Ishikawa (cell line): ENCODE measurements around the gene FMN2.

Experiments used
- CEBPB ChIP-seq: IDR thresholded peaks from 2 replicates; pipeline ENCODE4 v1.6.1; 2012
- CREB1 ChIP-seq: IDR thresholded peaks from 2 replicates; pipeline ENCODE4 v1.6.1; 2012; ENCODE audit warnings: low read depth
- EGR1 ChIP-seq: IDR thresholded peaks from 2 replicates; pipeline ENCODE4 v1.6.1; 2012
- EP300 ChIP-seq: IDR thresholded peaks from 2 replicates; pipeline ENCODE4 v1.6.1; 2012; ENCODE audit warnings: borderline replicate concordance
- FOXM1 ChIP-seq: IDR thresholded peaks from 2 replicates; pipeline ENCODE4 v1.6.1; 2012; ENCODE audit warnings: low read depth, borderline replicate concordance
- MAX ChIP-seq: IDR thresholded peaks from 2 replicates; pipeline ENCODE4 v1.6.1; 2012
- NFIC ChIP-seq: IDR thresholded peaks from 2 replicates; pipeline ENCODE4 v1.6.1; 2012
- RAD21 ChIP-seq: IDR thresholded peaks from 2 replicates; pipeline ENCODE4 v1.6.1; 2012; ENCODE audit warnings: low read depth
- REST ChIP-seq: IDR thresholded peaks from 2 replicates; pipeline ENCODE4 v1.6.1; 2012; ENCODE audit warnings: low read depth, mild to moderate bottlenecking
- TAF1 ChIP-seq: IDR thresholded peaks from 2 replicates; pipeline ENCODE4 v1.6.1; 2012; ENCODE audit warnings: low read depth, mild to moderate bottlenecking
- TEAD4 ChIP-seq: IDR thresholded peaks from 2 replicates; pipeline ENCODE4 v1.6.1; 2012
- YY1 ChIP-seq: IDR thresholded peaks from 2 replicates; pipeline ENCODE4 v1.6.1; 2012; ENCODE audit warnings: low read depth
- ZBTB7A ChIP-seq: IDR thresholded peaks from 2 replicates; pipeline ENCODE4 v1.6.1; 2012; ENCODE audit warnings: low read depth
- TF ChIP-seq, protein P1 (sequence below): IDR thresholded peaks from 2 replicates; pipeline ENCODE4 v1.6.1; 2012

FMN2 gene

GRCh38 chr1:240295811-240296210 lies 204.1 kb downstream of the FMN2 start:
- TF ChIP-seq YY1 (no peak), TAF1 (no peak), CREB1 (no peak), CEBPB (no peak), MAX (no peak), FOXM1 (no peak), EGR1 (no peak), REST (no peak)
- TF ChIP-seq, protein P1, sequence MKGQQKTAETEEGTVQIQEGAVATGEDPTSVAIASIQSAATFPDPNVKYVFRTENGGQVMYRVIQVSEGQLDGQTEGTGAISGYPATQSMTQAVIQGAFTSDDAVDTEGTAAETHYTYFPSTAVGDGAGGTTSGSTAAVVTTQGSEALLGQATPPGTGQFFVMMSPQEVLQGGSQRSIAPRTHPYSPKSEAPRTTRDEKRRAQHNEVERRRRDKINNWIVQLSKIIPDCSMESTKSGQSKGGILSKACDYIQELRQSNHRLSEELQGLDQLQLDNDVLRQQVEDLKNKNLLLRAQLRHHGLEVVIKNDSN, result no peak

GRCh38 chr1:240304466-240304865 lies 212.8 kb downstream of the FMN2 start:
- TF ChIP-seq TEAD4 (no peak), TAF1 (no peak), YY1 (no peak), RAD21 (no peak), EP300 (no peak)
- TF ChIP-seq, protein P1, result no peak

DNA sequence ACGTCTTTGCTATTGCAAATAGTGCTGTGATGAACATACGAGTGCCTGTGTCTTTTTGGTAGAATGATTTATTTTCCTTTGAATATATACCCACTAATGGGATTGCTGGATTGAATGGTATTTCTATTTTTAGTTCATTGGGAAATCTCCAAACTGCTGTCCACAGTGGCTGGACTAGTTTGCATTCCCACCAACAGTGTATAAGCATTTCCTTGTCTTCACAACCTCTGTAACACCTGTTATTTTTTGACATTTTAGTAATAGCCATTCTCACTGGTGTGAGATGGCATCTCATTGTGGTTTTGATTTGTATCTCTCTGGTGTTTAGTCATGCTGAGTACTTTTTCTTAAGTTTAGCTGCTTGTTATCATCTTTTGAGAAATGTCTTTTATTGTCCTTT lies 215.0 kb downstream of the FMN2 start:
- TF ChIP-seq MAX (no peak), REST (no peak), RAD21 (no peak)
- TF ChIP-seq, protein P1, result no peak

DNA sequence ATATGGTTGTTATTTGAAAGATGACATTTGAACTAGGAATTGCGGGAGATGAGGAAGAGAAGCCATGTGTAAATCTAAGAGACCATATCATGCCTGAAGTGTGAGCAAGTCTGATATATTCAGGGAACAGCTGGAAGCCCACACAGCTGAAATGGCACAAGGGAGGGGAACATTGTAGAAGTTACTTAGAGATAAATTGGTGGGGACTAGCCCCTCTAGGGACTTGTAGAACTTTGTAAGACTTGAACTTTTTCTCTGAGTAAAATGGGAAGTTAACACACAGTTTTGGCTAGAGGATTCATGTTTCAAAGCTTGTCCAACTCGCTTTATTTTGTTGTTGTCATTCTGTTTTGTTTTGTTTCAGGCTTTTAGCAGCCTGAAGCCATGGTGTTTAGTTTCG lies 216.4 kb downstream of the FMN2 start:
- TF ChIP-seq CEBPB (no peak), NFIC (no peak), YY1 (no peak), ZBTB7A (no peak), FOXM1 (no peak), TAF1 (no peak), TEAD4 (no peak), EP300 (no peak), CREB1 (no peak)
- TF ChIP-seq, protein P1, result no peak

DNA sequence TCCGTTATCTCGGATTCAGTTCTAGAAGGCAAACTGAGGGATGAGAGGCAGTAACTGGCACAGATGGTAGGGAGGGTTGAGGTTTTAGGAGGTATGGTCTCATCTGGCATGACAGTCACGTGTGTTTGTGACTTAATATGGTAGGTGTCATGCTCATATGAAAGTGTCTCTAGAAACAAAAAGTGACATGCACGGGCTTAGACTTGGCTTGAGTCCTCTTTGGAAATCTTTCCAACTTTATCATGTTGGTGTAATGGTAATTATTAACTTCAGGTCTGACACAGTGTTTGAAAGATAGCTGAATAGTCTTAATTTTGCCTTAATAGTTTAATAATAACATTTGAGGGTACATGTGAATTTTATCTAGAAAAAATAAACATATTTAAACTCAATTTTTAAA lies 218.1 kb downstream of the FMN2 start:
- TF ChIP-seq MAX (no peak), EP300 (no peak), REST (no peak), CEBPB (no peak), NFIC (no peak), FOXM1 (no peak)
